ENCODE results near the gene ERAL1.
"Not testable (repeated sequence)": the region's sequence is repeated elsewhere in the genome, so short reads cannot be mapped to it uniquely, and the experiment has no call there.

The ERAL1 gene

DNA sequence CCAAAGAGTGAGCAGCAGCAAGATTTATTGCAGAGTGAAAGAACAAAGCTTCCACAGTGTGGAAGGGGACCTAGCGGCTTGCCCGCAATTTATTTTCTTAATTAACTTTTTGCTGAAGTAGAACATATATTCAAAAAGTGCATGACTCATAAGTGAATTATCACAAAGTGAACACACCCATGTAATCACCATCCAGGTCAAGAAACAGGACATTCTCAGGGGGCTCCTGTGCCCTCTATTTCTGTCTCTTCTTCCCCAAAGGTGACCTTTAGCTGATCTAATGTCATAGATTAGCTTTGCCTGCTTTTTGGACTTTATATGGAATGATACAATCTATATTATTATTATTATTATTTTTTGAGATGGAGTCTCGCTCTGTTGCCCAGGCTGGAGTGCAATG is 19.9 kb downstream of the ERAL1 start:
- TF ChIP-seq CTCF (IDR thresholded peaks at IDR 0.05; ENCODE audit: low read depth, low read length): no peak
- DNase-seq (ENCODE audit: extremely low read depth, low read depth): no peak

DNA sequence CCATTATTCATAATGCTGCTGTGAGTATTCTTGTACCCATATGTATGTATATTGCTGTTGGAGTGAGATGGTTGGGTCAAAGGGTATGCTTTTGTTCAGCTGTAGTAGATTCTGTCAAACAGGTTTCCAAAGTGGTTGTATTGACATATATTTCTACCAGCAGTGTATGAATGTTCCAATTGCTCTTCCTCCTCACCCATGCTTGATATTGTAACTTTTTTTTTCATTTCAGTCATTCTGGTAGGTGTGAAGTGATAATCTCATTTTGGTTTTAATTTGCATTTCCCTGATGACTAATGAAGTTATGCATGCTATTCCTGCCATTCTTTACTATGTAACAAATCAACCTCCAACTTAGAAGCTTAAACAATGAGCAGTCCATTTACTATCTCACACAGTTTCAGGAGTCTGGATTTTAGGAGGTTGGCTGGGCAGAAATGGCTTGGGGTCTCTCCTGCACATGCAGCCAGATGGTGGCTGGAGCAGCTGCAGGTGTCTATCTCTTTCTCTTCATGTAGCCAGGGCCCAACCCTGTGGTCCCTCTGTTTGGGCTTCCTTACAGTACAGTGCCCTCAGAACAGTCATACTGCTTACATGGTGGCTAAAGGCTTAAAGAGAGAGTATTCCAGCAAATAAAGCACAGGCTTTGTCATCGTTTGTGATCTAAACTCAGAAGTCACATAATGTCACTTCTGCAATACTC is 21.2 kb downstream of the ERAL1 start:
- no peak for TF ChIP-seq CTCF (IDR thresholded peaks at IDR 0.05; ENCODE audit: low read depth, low read length)
- no peak for DNase-seq (ENCODE audit: extremely low read depth, low read depth)

DNA sequence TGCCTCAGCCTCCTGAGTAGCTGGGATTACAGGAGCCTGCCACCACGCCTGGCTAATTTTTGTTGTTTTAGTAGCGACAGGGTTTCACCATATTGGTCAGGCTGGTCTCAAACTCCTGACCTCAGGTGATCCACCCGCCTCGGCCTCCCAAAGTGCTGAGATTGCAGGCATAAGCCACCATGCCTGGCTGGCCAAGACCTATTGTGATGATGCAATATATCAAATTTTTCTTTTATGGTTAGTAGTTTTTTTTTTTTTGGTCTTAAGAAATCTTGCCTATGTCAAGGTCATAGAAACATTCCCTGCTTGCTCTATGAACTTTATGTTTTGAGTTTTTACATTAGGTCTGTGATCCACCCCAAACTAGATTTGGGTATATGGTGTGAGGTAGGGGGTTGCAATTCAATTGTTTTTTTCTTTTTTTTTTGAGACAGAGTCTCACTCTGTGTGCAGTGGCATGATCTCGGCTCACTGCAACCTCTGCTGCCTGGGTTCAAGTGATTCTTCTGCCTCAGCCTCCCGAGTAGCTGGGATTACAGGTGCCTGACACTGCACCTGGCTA is 22.4 kb downstream of the ERAL1 start:
- not testable (repeated sequence) for DNase-seq (ENCODE audit: extremely low read depth, low read depth)

- no peak for TF ChIP-seq CTCF (IDR thresholded peaks at IDR 0.05; ENCODE audit: low read depth, low read length)
- no peak for DNase-seq (ENCODE audit: extremely low read depth, low read depth)
Observed at GRCh38 chr17:28878158-28878910, 23.5 kb downstream of the ERAL1 start.

DNA sequence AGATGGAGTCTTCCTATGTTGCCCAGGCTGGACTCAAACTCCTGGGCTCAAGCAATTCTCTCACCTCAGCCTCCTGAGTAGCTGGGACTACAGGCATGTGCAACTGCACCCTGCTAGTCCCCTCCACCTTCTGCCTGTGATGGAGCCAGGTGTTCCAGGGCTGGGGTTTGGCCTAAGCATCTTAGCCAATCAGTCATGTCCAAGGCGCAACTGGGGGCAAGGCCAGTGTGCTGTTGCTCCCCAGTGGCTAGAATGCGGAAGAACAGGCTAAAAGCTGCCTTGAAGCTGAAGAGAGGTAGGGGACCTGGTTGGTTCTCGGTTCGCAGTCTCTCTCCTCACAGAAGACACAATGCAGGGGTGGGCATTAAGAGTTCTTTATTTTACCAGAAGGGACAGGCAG is 24.2 kb downstream of the ERAL1 start:
- peak; percentile 36 for TF ChIP-seq CTCF (IDR thresholded peaks at IDR 0.05; ENCODE audit: low read depth, low read length)
- DNase-seq (ENCODE audit: extremely low read depth, low read depth): no peak

DNA sequence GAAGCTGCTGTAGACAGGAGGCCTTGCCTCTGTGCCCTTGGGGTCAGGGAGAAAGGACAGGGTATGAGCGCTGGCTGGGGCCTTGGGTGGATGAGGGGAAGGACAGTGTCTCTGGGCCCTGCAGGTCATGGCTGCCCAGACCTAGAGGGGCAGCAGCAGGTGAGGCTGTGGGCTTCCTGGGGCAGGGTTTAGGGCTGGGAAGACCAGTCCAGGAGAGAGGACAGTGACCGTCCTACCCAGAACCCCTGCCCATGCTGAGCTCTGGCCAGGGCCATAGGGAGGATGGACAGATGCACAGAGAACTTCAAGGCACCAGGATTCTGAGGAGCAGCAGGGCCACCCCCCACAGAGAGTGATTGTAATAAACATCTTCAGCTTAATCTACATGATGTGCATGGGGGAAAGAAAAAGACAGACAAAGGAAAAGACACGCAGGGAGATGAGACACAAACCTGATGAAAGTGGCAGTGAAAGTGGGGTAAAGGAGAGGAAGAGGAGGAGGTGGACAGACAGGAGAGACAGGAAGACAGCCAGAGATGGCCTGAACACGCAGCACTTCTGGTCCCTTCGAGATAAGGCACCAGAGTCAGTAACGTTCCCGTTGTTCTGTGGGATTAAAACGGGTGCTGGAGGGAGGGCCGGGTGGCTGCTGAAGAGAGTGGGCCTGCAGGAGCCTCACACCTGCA is 25.2 kb downstream of the ERAL1 start:
- TF ChIP-seq CTCF (IDR thresholded peaks at IDR 0.05; ENCODE audit: low read depth, low read length): no peak
- no peak for DNase-seq (ENCODE audit: extremely low read depth, low read depth)

GRCh38 chr17:28880572-28880945 is 25.7 kb downstream of the ERAL1 start:
- DNase-seq (ENCODE audit: extremely low read depth, low read depth): no peak
- no peak for TF ChIP-seq CTCF (IDR thresholded peaks at IDR 0.05; ENCODE audit: low read depth, low read length)
